PC-9 (cell line): ENCODE results near the gene SLC10A1. TPM values are rescaled to one million over a fixed set of nuclear protein-coding genes. Genes with fewer than 3 reads are reported as not detected.

ENCODE experiments used
- BruUV-seq: library from RNA; stranded (reverse); fragments of 400-500 nt; replicated peaks from 2 replicates; lab custom pipeline; 2021; lab: Mats Ljungman, UMichigan
- CTCF ChIA-PET: fragments of 300-600 bp; sonication (Branson Sonifier 250); formaldehyde crosslinking; loops from one replicate; lab custom pipeline; 2022; ENCODE audit warnings: antibody characterized with exemption; lab: Charles Lee
- POLR2A ChIA-PET: fragments of 300-600 bp; sonication (Branson Sonifier 250); formaldehyde crosslinking; loops from one replicate; lab custom pipeline; 2022; ENCODE audit warnings: antibody characterized with exemption; ENCODE audit not compliant: unreplicated experiment; lab: Charles Lee
- DNase-seq, 2 experiments: peaks; one replicate each; pipeline versions ENCODE4 v3.0.0 to v3.0.0-alpha.2; 2015 to 2022; ENCODE audit warnings: mixed read lengths in 1 of 2
- H2AFZ ChIP-seq: fragments of 200-600 bp; sonication (generic); 2 replicates; pipeline ENCODE4 v1.8.1; 2017; ENCODE audit warnings: antibody characterized with exemption
- H3F3A ChIP-seq: fragments of 200-600 bp; sonication (generic); 2 replicates; pipeline ENCODE4 v1.8.1; 2017; ENCODE audit warnings: antibody characterized with exemption, mild to moderate bottlenecking, low read depth; ENCODE audit not compliant: insufficient read depth
- H3K27ac ChIP-seq: fragments of 200-600 bp; sonication (generic); 2 replicates; pipeline ENCODE4 v1.6.1; 2016; ENCODE audit warnings: mixed run types
- H3K27me3 ChIP-seq: fragments of 200-600 bp; sonication (generic); 2 replicates; pipeline ENCODE4 v1.6.1; 2016; ENCODE audit warnings: low read depth, mixed run types; ENCODE audit not compliant: insufficient read depth
- H3K36me3 ChIP-seq: fragments of 200-600 bp; sonication (generic); 2 replicates; pipeline ENCODE4 v1.6.1; 2016; ENCODE audit warnings: low read depth, mixed run types
- H3K4me1 ChIP-seq: fragments of 200-600 bp; sonication (generic); replicated peaks from 2 replicates; pipeline ENCODE4 v1.6.1; 2016; ENCODE audit warnings: mixed run types; ENCODE audit not compliant: insufficient read depth
- H3K4me2 ChIP-seq: fragments of 200-600 bp; sonication (generic); 2 replicates; pipeline ENCODE4 v1.6.1; 2017; ENCODE audit warnings: mixed run types
- H3K4me3 ChIP-seq: fragments of 200-600 bp; sonication (generic); 2 replicates; pipeline ENCODE4 v1.6.1; 2016; ENCODE audit warnings: mixed run types
- H3K79me2 ChIP-seq: fragments of 200-600 bp; sonication (generic); 2 replicates; pipeline ENCODE4 v1.6.1; 2017; ENCODE audit warnings: low read depth, mixed run types
- H3K9me2 ChIP-seq: fragments of 200-600 bp; sonication (generic); 2 replicates; pipeline ENCODE4 v1.8.1; 2017; ENCODE audit warnings: mild to moderate bottlenecking; ENCODE audit not compliant: insufficient read depth
- H3K9me3 ChIP-seq: fragments of 200-600 bp; sonication (generic); 2 replicates; pipeline ENCODE4 v1.8.1; 2016; ENCODE audit warnings: low read depth; ENCODE audit not compliant: insufficient read depth
- H4K20me1 ChIP-seq: fragments of 200-600 bp; sonication (generic); 2 replicates; pipeline ENCODE4 v1.8.1; 2017; ENCODE audit not compliant: insufficient read depth
- CTCF ChIP-seq: fragments of 200-600 bp; sonication (generic); conservative IDR thresholded peaks from 2 replicates; pipeline ENCODE4 v1.6.1; 2017; ENCODE audit warnings: mixed run types, antibody characterized with exemption, mild to moderate bottlenecking, moderate library complexity
- EZH2 ChIP-seq: fragments of 200-600 bp; sonication (generic); IDR thresholded peaks from 2 replicates; pipeline ENCODE4 v1.8.0; 2017; ENCODE audit warnings: antibody characterized with exemption, low read depth
- intact Hi-C: fragments of 100-400 bp; cut with micrococcal nuclease; formaldehyde crosslinking; loops from one replicate; pipeline ENCODE4 v1.10.0; 2022; ENCODE audit not compliant: unreplicated experiment
- total RNA-seq: library from RNA; stranded (reverse); gene quantifications from 2 replicates; pipeline ENCODE4 v1.2.3, GENCODE V29; 2021

SLC10A1 gene
- total RNA-seq, 1 experiment from 2014 or later, result not detected

GRCh38 chr14:69845050-69845581 lies 48.1 kb upstream of the SLC10A1 start:
- Histone ChIP-seq H3K4me2 (no peak overlapping the region), H2AFZ (no peak overlapping the region), H3F3A (no peaks in the 10 kb centered on the region), H3K36me3 (no peaks in the 10 kb centered on the region), H3K27me3 (peaks cover 28% of the 10 kb centered on the region), H3K9me2 (no peaks in the 10 kb centered on the region), H3K4me3 (no peak overlapping the region), H3K4me1 (no peaks in the 10 kb centered on the region), H3K9me3 (no peaks in the 10 kb centered on the region), H3K27ac (no peak overlapping the region), H4K20me1 (no peaks in the 10 kb centered on the region), H3K79me2 (no peaks in the 10 kb centered on the region)
- CTCF ChIA-PET, result interaction anchor here (0.6 kb wide), 1 partner anchor 714 kb away, joined by 3 read pairs; no protein-coding TSS in a partner anchor
- TF ChIP-seq CTCF (no peak), EZH2 (no peak)
- no TSS peak for BruUV-seq
- intact Hi-C loops, result no loop called here
- POLR2A ChIA-PET, result no interaction called here
- no peak for DNase-seq

DNA sequence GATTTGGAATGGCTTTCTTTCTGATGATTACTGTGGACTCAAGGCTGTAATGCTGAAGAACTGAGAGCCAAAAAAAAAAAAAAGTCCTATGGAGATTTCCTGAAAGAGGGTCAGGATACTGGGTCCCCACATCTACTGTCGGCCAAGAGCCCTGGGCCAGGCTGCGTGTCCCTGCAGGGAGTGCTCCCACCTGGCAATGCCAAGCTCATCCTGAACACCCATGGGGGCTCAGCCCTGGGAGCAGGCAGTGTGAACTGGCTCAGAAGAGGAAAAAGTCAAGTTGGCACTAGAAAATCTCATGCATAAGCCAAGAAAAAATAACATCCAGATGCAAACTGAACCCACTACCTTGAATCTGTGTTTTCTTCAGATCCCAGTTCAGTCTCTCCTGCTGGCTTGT lies 47.1 kb upstream of the SLC10A1 start:
- ChIA-PET POLR2A (no interaction called here), CTCF (no interaction called here)
- no peak overlapping the region for H2AFZ ChIP-seq
- H3K79me2 ChIP-seq, result no peaks in the 10 kb centered on the region
- peaks cover 28% of the 10 kb centered on the region for H3K27me3 ChIP-seq
- TF ChIP-seq EZH2 (no peak), CTCF (no peak)
- H3K4me2 ChIP-seq, result no peak overlapping the region
- no peaks in the 10 kb centered on the region for H4K20me1 ChIP-seq
- no peak overlapping the region for H3K27ac ChIP-seq
- H3K4me1 ChIP-seq, result no peaks in the 10 kb centered on the region
- intact Hi-C loops, result no loop called here
- no peaks in the 10 kb centered on the region for H3K36me3 ChIP-seq
- DNase-seq, result no peak
- H3F3A ChIP-seq, result no peaks in the 10 kb centered on the region
- no peaks in the 10 kb centered on the region for H3K9me3 ChIP-seq
- BruUV-seq, result no TSS peak
- H3K9me2 ChIP-seq, result no peaks in the 10 kb centered on the region
- no peak overlapping the region for H3K4me3 ChIP-seq

DNA sequence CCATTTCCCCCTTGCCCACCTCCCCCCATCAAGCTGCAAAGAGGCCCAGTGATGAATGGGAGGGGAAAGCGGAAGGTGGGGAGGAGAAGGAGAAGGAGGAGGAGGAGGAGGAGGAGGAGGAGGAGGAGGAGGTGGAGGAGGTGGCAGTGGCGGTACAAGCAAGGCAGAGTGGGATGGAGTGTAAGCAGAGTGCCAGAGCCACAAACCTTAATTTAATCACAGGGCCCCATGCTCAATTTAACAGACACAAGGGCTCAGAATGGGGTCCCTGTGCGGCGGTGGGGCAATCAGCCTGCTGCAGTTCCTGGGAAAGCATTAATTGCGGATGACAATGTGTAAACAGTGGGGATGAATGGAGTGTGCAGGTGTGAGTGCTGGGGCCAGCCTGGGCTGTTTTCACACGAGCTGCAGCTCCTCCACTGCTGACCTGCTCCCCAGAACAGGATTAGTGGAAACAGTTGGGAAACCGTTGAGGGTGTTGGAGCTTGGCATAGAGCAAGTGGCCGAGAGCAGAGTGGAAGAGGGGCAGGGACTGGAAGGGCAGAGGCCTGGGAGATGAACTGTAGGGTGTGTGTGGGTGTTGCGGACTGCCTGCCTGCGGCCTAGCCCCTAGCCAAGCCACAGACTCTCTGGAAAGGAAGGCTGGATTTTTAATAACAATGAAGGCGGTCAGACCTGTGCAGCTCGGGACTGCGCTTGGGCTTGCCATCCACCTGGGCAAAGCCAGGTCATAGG lies 45.8 kb upstream of the SLC10A1 start:
- no TSS peak for BruUV-seq
- no peak for DNase-seq
- intact Hi-C loops, result no loop called here
- Histone ChIP-seq H3K9me3 (no peaks in the 10 kb centered on the region), H3K79me2 (no peaks in the 10 kb centered on the region), H3K4me1 (no peaks in the 10 kb centered on the region), H2AFZ (no peak overlapping the region), H3K27ac (no peak overlapping the region), H3K36me3 (no peaks in the 10 kb centered on the region), H3K4me3 (no peak overlapping the region), H3K4me2 (no peak overlapping the region), H3K27me3 (peaks cover 28% of the 10 kb centered on the region), H3F3A (no peaks in the 10 kb centered on the region), H4K20me1 (no peaks in the 10 kb centered on the region), H3K9me2 (no peaks in the 10 kb centered on the region)
- TF ChIP-seq EZH2, result no peak
- TF ChIP-seq CTCF, result no peak
- CTCF ChIA-PET, result no interaction called here
- POLR2A ChIA-PET, result no interaction called here
